Activated CD4-positive, alpha-beta T cell treated with anti-CD3 and anti-CD28 coated beads for 4 hours (primary cell): ENCODE measurements around the gene NVL.
A peak's percentile ranks its signal among the peaks of the same experiment; 100 is the strongest.
"Not testable (repeated sequence)": the region's sequence is repeated elsewhere in the genome, so short reads cannot be mapped to it uniquely, and the experiment has no call there.

Source experiments
- DNase-seq, 2 donors: peaks; one replicate each; pipeline ENCODE4 v3.0.0-alpha.2; 2020

NVL gene

GRCh38 chr1:224329842-224330753 is at the start of gene NVL:
Gene NVL (minus strand): TSS chr1:224330172. CDS start chr1:224330127, 45 bp downstream.
- DNase-seq: peak; percentile 75 to 76

- no peak for DNase-seq
These were observed 49.1 kb upstream of the NVL start for GRCh38 chr1:224378855-224379631.

- DNase-seq: no peak
These were observed 47.7 kb upstream of the NVL start for GRCh38 chr1:224377676-224378006.

- no peak for DNase-seq
These were observed 45.1 kb upstream of the NVL start for GRCh38 chr1:224375059-224375458.

- no peak for DNase-seq
These were observed 43.1 kb upstream of the NVL start for GRCh38 chr1:224373008-224373590.

GRCh38 chr1:224368409-224368808 is 38.4 kb upstream of the NVL start:
- no peak for DNase-seq

- DNase-seq: no peak
These were observed 29.2 kb upstream of the NVL start for GRCh38 chr1:224359207-224359606.

- DNase-seq: no peak
These were observed 28.3 kb upstream of the NVL start for GRCh38 chr1:224358237-224358636.

GRCh38 chr1:224357626-224358124 is 27.7 kb upstream of the NVL start:
- DNase-seq: no peak

- peak; percentile 88 to 90 for DNase-seq
These were observed 27.0 kb upstream of the NVL start, which contains the start of gene CNIH4 for GRCh38 chr1:224356685-224357625. Gene CNIH4 (plus strand): TSS chr1:224356879. CDS start chr1:224356925, 46 bp downstream.

GRCh38 chr1:224353975-224354925 is 24.3 kb upstream of the NVL start:
- DNase-seq: no peak

- DNase-seq: not testable (repeated sequence)
These were observed 22.6 kb upstream of the NVL start for GRCh38 chr1:224352436-224353085.

- not testable (repeated sequence) for DNase-seq
These were observed 19.7 kb upstream of the NVL start for GRCh38 chr1:224349716-224350115.

- DNase-seq: no peak
These were observed 18.2 kb upstream of the NVL start for GRCh38 chr1:224348137-224348536.

GRCh38 chr1:224343679-224344078 is 13.7 kb upstream of the NVL start:
- DNase-seq: no peak

GRCh38 chr1:224340453-224341384 is 10.7 kb upstream of the NVL start:
- DNase-seq: peak; percentile 14 to 21

- no peak for DNase-seq
These were observed 9.6 kb upstream of the NVL start for GRCh38 chr1:224339442-224340033.

GRCh38 chr1:224338150-224338838 is 8.3 kb upstream of the NVL start:
- DNase-seq: no peak
